ENCODE data around the gene TMEM178A. TPM values are rescaled to one million over a fixed set of nuclear protein-coding genes. Genes with fewer than 3 reads are reported as not detected.
"Not testable (repeated sequence)": the region's sequence is repeated elsewhere in the genome, so short reads cannot be mapped to it uniquely, and the experiment has no call there.

TMEM178A gene
- total RNA-seq, 1 experiment from 2014 or later, result 0.50 TPM

- no peak for TF ChIP-seq CTCF (IDR thresholded peaks at IDR 0.05; ENCODE audit: unreplicated experiment)
- intact Hi-C loops (cut with micrococcal nuclease; ENCODE audit: unreplicated experiment), result no loop called here
- CTCF ChIA-PET, result interaction anchor here (0.7 kb wide), 1 partner anchor 28 kb away, joined by 4 read pairs; no protein-coding TSS in a partner anchor
- H3K4me1 Mint-ChIP-seq (ENCODE audit: low read depth, unreplicated experiment), result no peaks in the 10 kb centered on the region
- no peak for DNase-seq
- BruUV-seq (replicated peaks), result no TSS peak
- no peaks in the 10 kb centered on the region for H3K9me3 Mint-ChIP-seq (ENCODE audit: low read depth, unreplicated experiment)
- no peaks in the 10 kb centered on the region for H3K36me3 Mint-ChIP-seq (ENCODE audit: insufficient read depth, unreplicated experiment)
- H3K27me3 Mint-ChIP-seq (ENCODE audit: unreplicated experiment), result peaks cover 43% of the 10 kb centered on the region
- H3K4me3 Mint-ChIP-seq (ENCODE audit: low read depth, unreplicated experiment), result no peak overlapping the region
- H3K27ac Mint-ChIP-seq (ENCODE audit: unreplicated experiment), result no peak overlapping the region
Observed at GRCh38 chr2:39723946-39724827, 58.5 kb downstream of the TMEM178A start.

GRCh38 chr2:39724828-39725144, 59.1 kb downstream of the TMEM178A start:
- DNase-seq, result no peak
- H3K36me3 Mint-ChIP-seq (ENCODE audit: insufficient read depth, unreplicated experiment), result no peaks in the 10 kb centered on the region
- no peak overlapping the region for H3K4me3 Mint-ChIP-seq (ENCODE audit: low read depth, unreplicated experiment)
- H3K9me3 Mint-ChIP-seq (ENCODE audit: low read depth, unreplicated experiment), result no peaks in the 10 kb centered on the region
- H3K4me1 Mint-ChIP-seq (ENCODE audit: low read depth, unreplicated experiment), result no peaks in the 10 kb centered on the region
- CTCF ChIA-PET, result no interaction called here
- no peak overlapping the region for H3K27ac Mint-ChIP-seq (ENCODE audit: unreplicated experiment)
- intact Hi-C loops (cut with micrococcal nuclease; ENCODE audit: unreplicated experiment), result loop anchor here (5.0 kb wide), 1 partner anchor 667 kb away; no protein-coding TSS in a partner anchor
- no TSS peak for BruUV-seq (replicated peaks)
- H3K27me3 Mint-ChIP-seq (ENCODE audit: unreplicated experiment), result peaks cover 42% of the 10 kb centered on the region
- TF ChIP-seq CTCF (IDR thresholded peaks at IDR 0.05; ENCODE audit: unreplicated experiment), result no peak

- no peaks in the 10 kb centered on the region for H3K9me3 Mint-ChIP-seq (ENCODE audit: low read depth, unreplicated experiment)
- H3K4me3 Mint-ChIP-seq (ENCODE audit: low read depth, unreplicated experiment), result no peak overlapping the region
- no peaks in the 10 kb centered on the region for H3K4me1 Mint-ChIP-seq (ENCODE audit: low read depth, unreplicated experiment)
- peaks cover 36% of the 10 kb centered on the region for H3K27me3 Mint-ChIP-seq (ENCODE audit: unreplicated experiment)
- no peaks in the 10 kb centered on the region for H3K36me3 Mint-ChIP-seq (ENCODE audit: insufficient read depth, unreplicated experiment)
- no peak for TF ChIP-seq CTCF (IDR thresholded peaks at IDR 0.05; ENCODE audit: unreplicated experiment)
- H3K27ac Mint-ChIP-seq (ENCODE audit: unreplicated experiment), result no peak overlapping the region
- no TSS peak for BruUV-seq (replicated peaks)
- intact Hi-C loops (cut with micrococcal nuclease; ENCODE audit: unreplicated experiment), result loop anchor here (5.0 kb wide), 1 partner anchor 668 kb away; no protein-coding TSS in a partner anchor
- CTCF ChIA-PET, result no interaction called here
- no peak for DNase-seq
Observed at GRCh38 chr2:39725401-39725800, 59.7 kb downstream of the TMEM178A start.

- H3K4me3 Mint-ChIP-seq (ENCODE audit: low read depth, unreplicated experiment); H3K9me3 Mint-ChIP-seq (ENCODE audit: low read depth, unreplicated experiment); H3K36me3 Mint-ChIP-seq (ENCODE audit: insufficient read depth, unreplicated experiment); CTCF ChIA-PET; H3K27ac Mint-ChIP-seq (ENCODE audit: unreplicated experiment); H3K4me1 Mint-ChIP-seq (ENCODE audit: low read depth, unreplicated experiment); DNase-seq; BruUV-seq (replicated peaks): not testable (repeated sequence)
- intact Hi-C loops (cut with micrococcal nuclease; ENCODE audit: unreplicated experiment), result loop anchor here (1.0 to 5.0 kb wide), 3 partner anchors 215 to 671 kb away; no protein-coding TSS in a partner anchor
- H3K27me3 Mint-ChIP-seq (ENCODE audit: unreplicated experiment), result peaks cover 13% of the 10 kb centered on the region
Observed at GRCh38 chr2:39728085-39728484, 62.4 kb downstream of the TMEM178A start.

- DNase-seq, result peak; percentile 60
- TF ChIP-seq CTCF (IDR thresholded peaks at IDR 0.05; ENCODE audit: unreplicated experiment), result peak; percentile 83
- intact Hi-C loops (cut with micrococcal nuclease; ENCODE audit: unreplicated experiment), result loop anchor here (1.0 to 5.0 kb wide), 3 partner anchors 216 to 672 kb away; no protein-coding TSS in a partner anchor
- Mint-ChIP-seq H3K9me3 (ENCODE audit: low read depth, unreplicated experiment) (no peaks in the 10 kb centered on the region), H3K27me3 (ENCODE audit: unreplicated experiment) (peaks cover 13% of the 10 kb centered on the region), H3K4me3 (ENCODE audit: low read depth, unreplicated experiment) (no peak overlapping the region), H3K4me1 (ENCODE audit: low read depth, unreplicated experiment) (no peaks in the 10 kb centered on the region), H3K27ac (ENCODE audit: unreplicated experiment) (no peak overlapping the region), H3K36me3 (ENCODE audit: insufficient read depth, unreplicated experiment) (no peaks in the 10 kb centered on the region)
- CTCF ChIA-PET, result interaction anchor here (1.1 to 3.3 kb wide), 2 partner anchors 135 to 350 kb away, joined by 3 to 20 read pairs; no protein-coding TSS in a partner anchor
- no TSS peak for BruUV-seq (replicated peaks)
Observed at GRCh38 chr2:39728941-39729351, 63.2 kb downstream of the TMEM178A start.

All from Calu3 (cell line).